Endometrial microvascular endothelial cells (primary cell): ENCODE data around the gene RECQL5. TPM values are rescaled to one million over a fixed set of nuclear protein-coding genes. Genes with fewer than 3 reads are reported as not detected.
"Not testable (repeated sequence)": the region's sequence is repeated elsewhere in the genome, so short reads cannot be mapped to it uniquely, and the experiment has no call there.

Experiments
- in situ Hi-C: cut with HindIII; loops from 2 replicates; pipeline ENCODE4 v1.10.0; 2017; ENCODE audit warnings: low sequenced_read_pairs, low pct_unique_long_range_greater_than_20kb; ENCODE audit errors: inconsistent ontology term
- total RNA-seq: library from RNA; depleted of rRNA; stranded (reverse); fragments of >200 nt; gene quantifications from one replicate; pipeline ENCODE4 v1.2.3, GENCODE V29; 2015; ENCODE audit errors: inconsistent ontology term

The RECQL5 gene
- total RNA-seq, 1 donor from 2014 or later = 9.8 TPM

- in situ Hi-C loops = no loop called here
Measured at GRCh38 chr17:75588596-75589011, 78.3 kb downstream of the RECQL5 start.

GRCh38 chr17:75587675-75588595 is 79.0 kb downstream of the RECQL5 start, which contains the start of gene MYO15B:
Gene MYO15B, plus strand, starts transcription at chr17:75587800. Its CDS starts 258 bp downstream, at chr17:75588058.
- in situ Hi-C loops = no loop called here

- in situ Hi-C loops = no loop called here
Measured at GRCh38 chr17:75584849-75585175, 82.1 kb downstream of the RECQL5 start.

GRCh38 chr17:75583197-75583596 is 83.8 kb downstream of the RECQL5 start:
- in situ Hi-C loops = not testable (repeated sequence)

GRCh38 chr17:75581121-75581725 is 85.7 kb downstream of the RECQL5 start:
- in situ Hi-C loops = not testable (repeated sequence)

Other genes starting within 250 kb of the RECQL5 start
- gene TMEM94, start 210.5 kb downstream of the RECQL5 start, total RNA-seq = 40.7 TPM
- gene CASKIN2, start 151.6 kb downstream of the RECQL5 start, total RNA-seq = 24.1 TPM
- 54.8 TPM for gene TSEN54, start 150.6 kb downstream of the RECQL5 start, total RNA-seq
- gene LLGL2, start 141.5 kb downstream of the RECQL5 start, total RNA-seq = 1.2 TPM
- under 0.01 TPM for gene MYO15B, start 79.4 kb downstream of the RECQL5 start, total RNA-seq
- gene SMIM5, start 33.7 kb downstream of the RECQL5 start, total RNA-seq = not detected
- gene SAP30BP, start 184 bp upstream of the RECQL5 start, total RNA-seq = 107 TPM
- gene ITGB4, start 54.3 kb upstream of the RECQL5 start, total RNA-seq = 2.4 TPM
- gene GALK1, start 98.0 kb upstream of the RECQL5 start, total RNA-seq = 65.8 TPM
- 53.0 TPM for gene UNK, start 117.7 kb upstream of the RECQL5 start, total RNA-seq
- gene UNC13D, start 177.2 kb upstream of the RECQL5 start, total RNA-seq = 0.09 TPM
- gene WBP2, start 188.2 kb upstream of the RECQL5 start, total RNA-seq = 50.3 TPM
- 53.3 TPM for gene TRIM47, start 211.4 kb upstream of the RECQL5 start, total RNA-seq
- 26.3 TPM for gene TRIM65, start 229.8 kb upstream of the RECQL5 start, total RNA-seq
- 44.7 TPM for gene MRPL38, start 237.7 kb upstream of the RECQL5 start, total RNA-seq